Hepatocyte (in vitro differentiated cells): Measurements from ENCODE around the gene CEP128. TPM values are rescaled to one million over a fixed set of nuclear protein-coding genes. Genes with fewer than 3 reads are reported as not detected.

ENCODE experiments used
- DNase-seq: peaks from one replicate; pipeline ENCODE4 v3.0.0-alpha.2; 2016; ENCODE audit warnings: low spot score
- H2AFZ ChIP-seq: fragments of 200-600 bp; sonication (generic); 2 replicates; pipeline ENCODE4 v1.6.0; 2016; ENCODE audit warnings: antibody characterized with exemption, mild to moderate bottlenecking
- H3K27ac ChIP-seq: fragments of 200-600 bp; sonication (generic); 2 replicates; pipeline ENCODE4 v1.5.1; 2016; ENCODE audit warnings: mild to moderate bottlenecking
- H3K27me3 ChIP-seq: fragments of 200-600 bp; sonication (generic); 2 replicates; pipeline ENCODE4 v1.6.1; 2016
- H3K36me3 ChIP-seq: fragments of 200-600 bp; sonication (generic); replicated peaks from 2 replicates; pipeline ENCODE4 v1.5.1; 2016; ENCODE audit warnings: low read depth; ENCODE audit not compliant: insufficient read depth
- H3K4me1 ChIP-seq: fragments of 200-600 bp; sonication (generic); 2 replicates; pipeline ENCODE4 v1.5.1; 2016; ENCODE audit warnings: mild to moderate bottlenecking, moderate library complexity; ENCODE audit not compliant: insufficient read depth
- H3K4me2 ChIP-seq: fragments of 200-600 bp; sonication (generic); 2 replicates; pipeline ENCODE4 v1.6.0; 2016
- H3K4me3 ChIP-seq: fragments of 200-600 bp; sonication (generic); 2 replicates; pipeline ENCODE4 v1.5.1; 2016; ENCODE audit warnings: mild to moderate bottlenecking
- H3K79me2 ChIP-seq: fragments of 200-600 bp; sonication (generic); 2 replicates; pipeline ENCODE4 v1.6.0; 2017; ENCODE audit warnings: mild to moderate bottlenecking
- H3K9me2 ChIP-seq: fragments of 200-600 bp; sonication (generic); replicated peaks from 2 replicates; pipeline ENCODE4 v1.6.0; 2017; ENCODE audit warnings: mild to moderate bottlenecking; ENCODE audit not compliant: insufficient read depth
- H3K9me3 ChIP-seq: fragments of 200-600 bp; sonication (generic); 2 replicates; pipeline ENCODE4 v1.5.1; 2016; ENCODE audit warnings: low read depth, mild to moderate bottlenecking
- H4K20me1 ChIP-seq: fragments of 200-600 bp; sonication (generic); 2 replicates; pipeline ENCODE4 v1.6.0; 2016; ENCODE audit warnings: mild to moderate bottlenecking; ENCODE audit not compliant: insufficient read depth, poor library complexity, severe bottlenecking
- CTCF ChIP-seq: fragments of 200-600 bp; sonication (generic); IDR thresholded peaks from 2 replicates; pipeline ENCODE4 v1.5.1; 2016; ENCODE audit warnings: antibody characterized with exemption, mild to moderate bottlenecking; ENCODE audit not compliant: poor library complexity
- EZH2 ChIP-seq: fragments of 200-600 bp; sonication (generic); IDR thresholded peaks from 2 replicates; pipeline ENCODE4 v1.6.1; 2016; ENCODE audit warnings: antibody characterized with exemption, mild to moderate bottlenecking, borderline replicate concordance
- EZH2phosphoT487 ChIP-seq: fragments of 200-600 bp; sonication (generic); IDR thresholded peaks from one replicate; pipeline ENCODE4 v1.6.1; 2018; ENCODE audit warnings: antibody characterized with exemption, mild to moderate bottlenecking, low read depth, moderate library complexity; ENCODE audit not compliant: unreplicated experiment, severe bottlenecking
- WGBS: methylation state at CpG from one replicate; pipeline ENCODE4 v1.1.6; 2016; ENCODE audit warnings: low lambda C conversion rate; ENCODE audit errors: missing lambda C conversion rate; 5-methylcytosine and 5-hydroxymethylcytosine counted together
- polyA plus RNA-seq: library from polyadenylated mRNA; unstranded; fragments of >200 nt; fragmentation: Nextera tagmentation; extraction: Ambion mirVana; gene quantifications from 2 replicates; pipeline ENCODE4 v1.2.1, GENCODE V29; 2016
- total RNA-seq: library from RNA; depleted of rRNA; stranded (reverse); fragments of >200 nt; gene quantifications from 2 replicates; pipeline ENCODE4 v1.2.3, GENCODE V29; 2014

The CEP128 gene
- total and polyA plus RNA-seq, 2 experiments from 2014 or later: 1.4 to 3.6 TPM

GRCh38 chr14:80586131-80586530, 355.4 kb downstream of the CEP128 start:
- Histone ChIP-seq H3K4me2 (no peak overlapping the region), H3K4me3 (no peak overlapping the region), H3K9me3 (no peaks in the 10 kb centered on the region), H3K27ac (no peak overlapping the region), H2AFZ (no peak overlapping the region), H3K9me2 (no peaks in the 10 kb centered on the region), H3K36me3 (no peaks in the 10 kb centered on the region), H3K79me2 (no peaks in the 10 kb centered on the region), H3K4me1 (peaks cover 18% of the 10 kb centered on the region), H4K20me1 (no peaks in the 10 kb centered on the region), H3K27me3 (no peaks in the 10 kb centered on the region)
- TF ChIP-seq CTCF (no peak), EZH2phosphoT487 (no peak), EZH2 (no peak)
- no peak for DNase-seq
- 78% methylated on average over 1 of the region's 1 CpG for WGBS

- no peaks in the 10 kb centered on the region for H3K27me3 ChIP-seq
- no peaks in the 10 kb centered on the region for H4K20me1 ChIP-seq
- H3K79me2 ChIP-seq: no peaks in the 10 kb centered on the region
- H3K36me3 ChIP-seq: no peaks in the 10 kb centered on the region
- H3K4me3 ChIP-seq: no peak overlapping the region
- H2AFZ ChIP-seq: no peak overlapping the region
- no peak for DNase-seq
- no peak overlapping the region for H3K27ac ChIP-seq
- 62% methylated on average over 1 of the region's 1 CpG for WGBS
- H3K4me2 ChIP-seq: peak overlapping the region; percentile 6
- no peaks in the 10 kb centered on the region for H3K9me3 ChIP-seq
- no peaks in the 10 kb centered on the region for H3K9me2 ChIP-seq
- H3K4me1 ChIP-seq: peaks cover 18% of the 10 kb centered on the region
- no peak for TF ChIP-seq EZH2
- TF ChIP-seq EZH2phosphoT487: no peak
- no peak for TF ChIP-seq CTCF
Measured at GRCh38 chr14:80585506-80585835, 356.1 kb downstream of the CEP128 start.

GRCh38 chr14:80584744-80585505, 356.6 kb downstream of the CEP128 start:
- H4K20me1 ChIP-seq: no peaks in the 10 kb centered on the region
- H3K27ac ChIP-seq: peak overlapping the region; percentile 59
- H3K9me2 ChIP-seq: no peaks in the 10 kb centered on the region
- H3K9me3 ChIP-seq: no peaks in the 10 kb centered on the region
- no peaks in the 10 kb centered on the region for H3K79me2 ChIP-seq
- H3K4me2 ChIP-seq: peak overlapping the region; percentile 6
- H3K36me3 ChIP-seq: no peaks in the 10 kb centered on the region
- no peaks in the 10 kb centered on the region for H3K27me3 ChIP-seq
- DNase-seq: peak; percentile 35
- H3K4me1 ChIP-seq: peaks cover 18% of the 10 kb centered on the region
- H3K4me3 ChIP-seq: no peak overlapping the region
- no peak for TF ChIP-seq EZH2
- no peak for TF ChIP-seq CTCF
- no peak for TF ChIP-seq EZH2phosphoT487
- H2AFZ ChIP-seq: no peak overlapping the region
- WGBS: 24% methylated on average over 2 of the region's 2 CpGs
